Stimulated activated CD8-positive, alpha-beta memory T cell treated with anti-CD3 and anti-CD28 coated beads, Interleukin-15, amount 100 ng/mL, for 1 hour (primary cell): ENCODE data around the gene ITPR1.

Source experiments
- DNase-seq: peaks from one replicate; pipeline ENCODE4 v3.0.0-alpha.2; 2020; ENCODE audit warnings: low read depth

ITPR1 gene

GRCh38 chr3:4829031-4829394 is 335.9 kb downstream of the ITPR1 start:
- no peak for DNase-seq

GRCh38 chr3:4830586-4830914 is 337.4 kb downstream of the ITPR1 start:
- no peak for DNase-seq

- DNase-seq = no peak
Measured at GRCh38 chr3:4831580-4831950, 338.4 kb downstream of the ITPR1 start.

GRCh38 chr3:4833471-4833870 is 340.3 kb downstream of the ITPR1 start:
- no peak for DNase-seq

- DNase-seq = peak; percentile 52
Measured at GRCh38 chr3:4834403-4834866, 341.3 kb downstream of the ITPR1 start.

- no peak for DNase-seq
Measured at GRCh38 chr3:4835616-4836043, 342.5 kb downstream of the ITPR1 start.

- DNase-seq = no peak
Measured at GRCh38 chr3:4836516-4836915, 343.4 kb downstream of the ITPR1 start.

- no peak for DNase-seq
Measured at GRCh38 chr3:4837374-4837930, 344.3 kb downstream of the ITPR1 start.

- no peak for DNase-seq
Measured at GRCh38 chr3:4838621-4839022, 345.5 kb downstream of the ITPR1 start.

GRCh38 chr3:4839278-4839677 is 346.1 kb downstream of the ITPR1 start:
- DNase-seq = no peak

- no peak for DNase-seq
Measured at GRCh38 chr3:4841225-4841624, 348.1 kb downstream of the ITPR1 start.

- DNase-seq = no peak
Measured at GRCh38 chr3:4841776-4842440, 348.8 kb downstream of the ITPR1 start.

GRCh38 chr3:4843619-4844018 is 350.5 kb downstream of the ITPR1 start:
- DNase-seq = no peak

- DNase-seq = no peak
Measured at GRCh38 chr3:4845882-4846281, 352.7 kb downstream of the ITPR1 start.

GRCh38 chr3:4846543-4846942 is 353.4 kb downstream of the ITPR1 start:
- DNase-seq = no peak

- no peak for DNase-seq
Measured at GRCh38 chr3:4848176-4848825, 355.2 kb downstream of the ITPR1 start.

GRCh38 chr3:4849136-4849535 is 356.0 kb downstream of the ITPR1 start:
- DNase-seq = no peak

GRCh38 chr3:4849739-4850138 is 356.6 kb downstream of the ITPR1 start:
- no peak for DNase-seq

GRCh38 chr3:4850211-4850927 is 357.2 kb downstream of the ITPR1 start:
- no peak for DNase-seq

- no peak for DNase-seq
Measured at GRCh38 chr3:4850928-4851265, 357.7 kb downstream of the ITPR1 start.

GRCh38 chr3:4852780-4853748 is 359.9 kb downstream of the ITPR1 start:
- DNase-seq = no peak

GRCh38 chr3:4853749-4854140 is 360.6 kb downstream of the ITPR1 start:
- DNase-seq = no peak
